MV-4-11 (cell line): Measurements from ENCODE around the gene TNFRSF1B.

ENCODE experiments used
- DNase-seq: peaks from one replicate; lab custom pipeline; 2025; lab: John Stamatoyannopoulos, UW

Gene TNFRSF1B

DNA sequence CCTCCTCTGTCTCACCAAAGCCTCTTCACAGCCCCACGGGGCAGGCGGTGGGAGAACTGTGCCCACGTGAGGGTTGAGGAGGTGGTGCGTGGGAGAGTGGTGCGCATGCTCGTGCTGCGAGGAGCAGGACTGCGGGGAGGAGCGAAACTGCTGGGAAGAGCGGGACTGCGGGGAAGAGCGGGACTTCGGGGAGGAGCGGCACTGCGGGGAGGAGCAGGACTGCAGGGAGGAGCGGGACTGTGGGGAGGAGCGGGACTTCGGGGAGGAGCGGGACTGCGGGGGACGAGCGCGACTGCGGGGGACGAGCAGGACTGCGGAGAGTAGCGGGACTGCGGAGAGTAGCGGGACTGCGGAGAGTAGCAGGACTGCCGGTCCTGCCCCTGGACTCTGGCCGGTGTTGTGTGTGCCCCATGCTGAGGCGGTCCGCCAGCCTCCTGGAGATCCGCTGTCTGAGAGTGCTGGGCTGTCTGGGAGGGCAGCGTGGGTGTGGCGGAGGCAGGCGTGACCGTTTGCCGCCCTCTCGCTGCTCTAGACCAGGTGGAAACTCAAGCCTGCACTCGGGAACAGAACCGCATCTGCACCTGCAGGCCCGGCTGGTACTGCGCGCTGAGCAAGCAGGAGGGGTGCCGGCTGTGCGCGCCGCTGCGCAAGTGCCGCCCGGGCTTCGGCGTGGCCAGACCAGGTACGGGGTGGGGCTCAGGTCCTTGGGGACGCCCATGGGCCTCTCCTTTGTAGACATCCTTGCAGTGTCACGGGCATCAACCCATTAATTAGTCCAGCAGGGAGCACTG is 24.6 kb downstream of the TNFRSF1B start:
- DNase-seq: no peak

DNA sequence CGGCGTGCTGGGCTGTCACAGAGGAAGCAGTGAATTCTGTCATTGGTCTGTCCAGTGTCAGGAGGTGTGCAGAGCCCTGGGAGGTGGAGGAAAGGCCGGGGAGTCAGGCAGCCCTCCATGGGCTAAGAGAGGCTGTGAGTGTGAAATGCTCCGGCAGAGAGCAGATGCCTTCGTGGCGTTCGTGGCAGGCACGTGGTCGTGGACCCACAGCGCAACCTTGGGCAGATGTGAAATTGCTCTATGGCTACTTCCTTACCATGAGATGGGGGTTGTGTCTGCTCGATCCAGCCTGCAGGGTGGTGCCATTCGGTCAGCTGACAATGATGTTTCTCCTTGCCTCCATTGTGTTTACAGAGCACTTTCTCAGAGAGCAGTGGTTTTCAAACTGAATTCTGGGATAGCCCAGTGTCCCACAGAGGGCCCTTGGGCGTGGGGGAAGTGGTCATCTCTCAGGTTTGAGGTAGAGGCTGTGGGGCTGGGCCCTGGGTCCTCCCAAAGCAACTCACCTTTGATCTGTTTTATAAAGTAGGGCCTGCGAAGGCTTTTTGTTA is 27.9 kb downstream of the TNFRSF1B start:
- peak; percentile 69 for DNase-seq

DNA sequence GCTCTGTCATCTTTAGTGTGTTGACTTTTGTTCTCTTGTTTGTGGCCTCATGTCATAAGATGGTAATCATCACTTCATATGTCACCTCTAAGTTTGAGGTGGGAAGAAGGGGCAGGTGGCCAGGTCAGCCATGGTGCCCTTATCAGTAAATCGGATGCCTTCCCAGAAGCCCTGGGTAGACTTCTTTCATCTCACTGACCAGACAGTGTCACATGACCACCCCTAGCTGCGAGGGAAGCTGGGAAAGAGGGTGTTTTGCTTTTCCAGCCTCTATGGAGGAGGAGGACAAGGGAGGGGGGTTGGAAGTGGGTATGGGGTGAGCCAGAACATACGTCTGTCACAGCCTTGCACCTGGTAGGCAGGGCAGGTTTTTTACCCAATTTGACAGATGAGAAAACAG is 28.6 kb downstream of the TNFRSF1B start:
- DNase-seq: no peak

DNA sequence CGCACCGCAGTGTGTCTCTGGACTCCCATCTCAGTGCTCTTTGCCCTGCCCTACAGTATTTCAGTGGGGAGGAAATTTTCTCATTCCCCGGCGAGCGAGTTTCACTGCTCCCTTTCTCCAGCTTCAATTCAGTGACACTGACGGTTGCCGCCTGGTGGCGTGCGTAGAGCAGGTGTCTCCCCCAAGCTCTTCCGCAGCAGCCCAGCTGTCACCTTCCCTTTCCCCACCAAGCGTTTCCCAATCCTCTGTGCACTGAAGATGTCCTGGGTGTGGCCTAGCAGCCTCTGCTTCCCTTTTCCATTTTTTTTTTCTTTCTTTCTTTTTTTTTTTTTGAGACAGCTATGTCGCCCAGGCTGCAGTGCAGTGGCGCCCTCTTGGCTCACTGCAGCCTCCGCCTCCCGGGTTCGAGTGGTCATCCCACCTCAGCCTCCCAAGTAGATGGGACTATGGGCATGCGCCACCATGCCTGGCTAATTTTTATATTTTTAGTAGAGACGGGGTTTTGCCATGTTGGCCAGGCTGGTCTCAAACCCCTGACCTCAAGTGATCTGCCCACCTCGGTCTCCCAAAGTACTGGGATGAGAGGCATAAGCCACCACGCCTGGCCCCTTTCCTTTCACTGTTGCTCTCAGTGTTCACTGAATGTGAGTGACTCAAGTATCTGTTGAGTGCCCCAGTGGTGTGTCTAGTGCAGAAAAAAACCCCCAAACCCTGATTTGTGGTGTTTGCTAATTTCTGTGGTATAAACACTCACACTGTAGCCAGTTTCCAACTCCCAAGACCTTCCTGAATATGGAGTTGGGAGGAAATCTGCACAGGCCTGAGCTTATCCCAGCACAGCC is 30.1 kb downstream of the TNFRSF1B start:
- peak; percentile 98 for DNase-seq

GRCh38 chr1:12197483-12197880 is 30.7 kb downstream of the TNFRSF1B start:
- DNase-seq: no peak

DNA sequence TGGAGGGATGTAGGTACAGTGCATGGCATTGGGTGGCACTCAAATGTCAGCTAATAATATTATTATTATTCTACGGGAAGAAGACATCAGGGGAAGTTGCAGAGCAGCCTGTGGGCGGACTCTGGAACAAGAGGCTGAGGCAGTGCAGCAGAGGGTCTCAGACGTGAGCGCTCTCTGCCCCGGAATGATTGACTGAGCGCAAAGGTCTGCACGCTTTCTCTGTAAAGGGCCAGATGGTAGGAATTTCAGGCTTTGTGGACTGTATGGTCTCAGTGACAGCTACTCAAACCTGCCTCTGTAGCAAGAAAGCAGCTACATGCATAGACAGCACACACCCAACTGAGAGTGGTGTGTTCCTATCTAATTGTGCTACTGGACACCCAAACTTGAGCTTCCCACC is 33.4 kb downstream of the TNFRSF1B start:
- no peak for DNase-seq

DNA sequence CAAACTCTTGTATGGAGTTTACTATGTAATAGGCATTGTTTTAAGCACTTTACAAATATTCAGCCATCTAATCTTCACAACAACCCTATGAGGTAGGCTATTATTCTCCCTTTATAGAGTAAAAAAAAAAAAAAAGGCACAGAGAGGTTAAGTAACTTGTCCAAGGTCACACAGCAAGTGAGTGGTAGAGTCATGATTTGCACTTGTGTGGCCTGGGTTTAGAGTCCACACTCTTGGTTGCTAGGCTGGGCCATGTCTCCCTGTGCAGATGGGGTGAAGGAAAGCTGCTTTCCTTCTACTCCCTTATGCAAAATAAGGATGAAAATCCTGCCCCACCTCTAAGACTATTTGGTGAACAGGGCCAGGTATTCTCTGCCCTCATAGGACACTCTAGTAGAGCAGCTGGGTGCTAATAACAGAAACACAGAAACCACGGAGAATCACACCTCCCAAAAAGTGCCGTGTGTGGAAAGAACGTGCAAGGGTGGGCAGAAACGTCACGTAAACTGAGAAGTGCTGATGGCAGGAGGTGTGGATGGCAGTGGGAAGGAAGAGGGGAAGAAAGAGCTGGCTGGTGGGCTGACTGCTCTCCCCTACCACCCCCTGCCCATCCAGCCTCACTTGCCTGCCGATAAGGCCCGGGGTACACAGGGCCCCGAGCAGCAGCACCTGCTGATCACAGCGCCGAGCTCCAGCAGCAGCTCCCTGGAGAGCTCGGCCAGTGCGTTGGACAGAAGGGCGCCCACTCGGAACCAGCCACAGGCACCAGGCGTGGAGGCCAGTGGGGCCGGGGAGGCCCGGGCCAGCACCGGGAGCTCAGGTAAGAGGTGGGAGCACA is 34.8 kb downstream of the TNFRSF1B start:
- DNase-seq: no peak

DNA sequence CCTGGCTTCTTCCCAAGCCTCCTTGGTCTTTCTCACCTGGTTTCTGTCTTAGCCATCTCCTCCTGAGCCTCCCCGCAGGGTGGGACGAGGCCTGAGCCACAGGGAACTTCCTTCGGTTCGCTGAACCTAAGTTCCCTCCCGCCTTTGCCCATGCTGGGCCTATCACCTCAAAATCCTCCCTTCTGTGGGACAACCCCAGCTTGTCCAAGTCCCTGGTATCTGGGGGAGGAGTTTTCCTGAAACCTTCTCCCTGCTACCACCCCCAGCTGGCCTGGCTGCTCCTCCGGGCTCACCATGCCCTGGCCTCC is 35.4 kb downstream of the TNFRSF1B start:
- DNase-seq: no peak

DNA sequence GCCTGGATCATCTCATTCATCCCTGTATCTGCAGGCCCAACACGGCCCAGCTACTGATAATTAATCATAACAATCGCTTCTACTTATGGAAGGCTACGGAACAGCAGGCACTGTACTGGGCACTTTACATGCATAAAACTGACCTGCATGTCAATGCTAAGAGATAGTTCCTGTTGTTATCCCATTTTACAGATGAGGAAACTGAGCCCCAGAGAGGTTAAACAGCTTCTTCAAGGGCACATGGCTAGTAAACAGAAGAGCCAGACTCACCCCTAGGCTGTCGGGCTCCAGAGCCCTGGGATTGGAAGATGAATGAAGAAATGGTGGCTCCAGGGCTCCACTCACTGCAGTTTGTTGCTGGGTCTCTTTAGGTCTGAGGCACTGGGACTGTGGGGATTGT is 35.8 kb downstream of the TNFRSF1B start:
- DNase-seq: no peak

GRCh38 chr1:12203216-12204007 is 36.6 kb downstream of the TNFRSF1B start:
- no peak for DNase-seq

DNA sequence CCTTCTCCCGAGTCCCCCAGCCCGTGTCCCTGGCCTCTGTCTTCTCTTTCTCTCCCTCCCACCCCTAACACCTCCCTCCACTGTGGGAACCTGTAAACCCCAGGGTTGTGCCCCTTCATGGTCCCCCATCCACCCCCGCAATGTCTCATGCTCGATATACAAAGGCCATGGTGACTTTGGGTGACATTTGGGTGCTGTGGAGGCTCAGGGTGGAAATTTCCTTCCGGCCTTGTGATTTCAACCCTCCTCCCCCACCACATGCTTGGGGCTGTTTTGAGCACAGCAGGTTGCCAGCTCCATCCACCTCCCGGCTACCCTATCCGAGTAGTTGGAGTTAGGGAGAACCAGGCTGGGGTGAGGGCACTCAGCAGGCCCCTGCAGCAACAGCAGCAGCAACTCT is 37.3 kb downstream of the TNFRSF1B start:
- DNase-seq: no peak

- DNase-seq: no peak
Measured at GRCh38 chr1:12204754-12205658, 38.2 kb downstream of the TNFRSF1B start.

GRCh38 chr1:12206238-12206637 is 39.4 kb downstream of the TNFRSF1B start:
- DNase-seq: no peak

GRCh38 chr1:12206792-12207424 is 40.1 kb downstream of the TNFRSF1B start:
- no peak for DNase-seq

- no peak for DNase-seq
Measured at GRCh38 chr1:12208271-12208670, 41.5 kb downstream of the TNFRSF1B start.

DNA sequence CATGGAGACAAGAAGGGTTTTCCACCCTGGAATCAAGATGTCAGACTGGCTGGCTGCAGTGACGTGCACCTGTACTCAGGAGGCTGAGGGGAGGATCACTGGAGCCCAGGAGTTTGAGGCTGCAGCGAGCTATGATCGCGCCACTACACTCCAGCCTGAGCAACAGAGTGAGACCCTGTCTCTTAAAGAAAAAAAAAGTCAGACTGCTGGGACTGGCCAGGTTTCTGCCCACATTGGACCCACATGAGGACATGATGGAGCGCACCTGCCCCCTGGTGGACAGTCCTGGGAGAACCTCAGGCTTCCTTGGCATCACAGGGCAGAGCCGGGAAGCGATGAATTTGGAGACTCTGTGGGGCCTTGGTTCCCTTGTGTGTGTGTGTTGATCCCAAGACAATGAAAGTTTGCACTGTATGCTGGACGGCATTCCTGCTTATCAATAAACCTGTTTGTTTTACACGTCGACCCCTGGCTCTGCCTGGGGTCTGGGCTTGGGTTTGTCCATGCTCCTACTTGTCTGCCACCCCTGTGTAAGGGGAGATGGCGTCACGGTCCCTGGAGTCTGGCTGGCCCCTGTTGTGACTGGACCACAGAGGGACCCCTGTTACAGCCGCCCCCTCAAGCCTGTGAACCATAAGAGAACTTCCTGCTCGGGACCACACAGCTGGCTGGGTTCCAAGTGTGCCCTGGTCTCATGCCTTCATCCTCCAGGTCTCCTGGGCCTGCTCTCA is 42.1 kb downstream of the TNFRSF1B start:
- DNase-seq: peak; percentile 57

DNA sequence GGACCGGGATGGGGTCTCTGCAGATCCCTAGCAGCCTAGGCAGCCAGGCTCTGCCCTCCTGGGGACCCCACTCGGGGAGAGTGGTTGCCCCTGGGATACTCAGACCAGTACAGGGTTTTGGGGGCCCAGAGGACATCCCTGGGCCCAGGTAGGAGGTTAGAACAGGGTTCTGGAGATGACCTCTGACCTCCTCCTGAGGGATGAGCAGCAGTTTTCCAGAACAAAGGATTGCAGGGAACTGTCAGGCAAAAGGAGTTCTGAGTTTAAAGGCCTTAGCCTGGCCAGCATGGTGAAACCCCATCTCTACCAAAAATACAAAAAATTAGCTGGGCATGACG is 42.7 kb downstream of the TNFRSF1B start:
- DNase-seq: no peak

- DNase-seq: no peak
Measured at GRCh38 chr1:12215118-12215961, 48.5 kb downstream of the TNFRSF1B start.
